GM19043 (cell line): ENCODE measurements around the gene CRYBB1.

Experiments used
- ATAC-seq: cut with Tn5 transposase; IDR thresholded peaks from one replicate; pipeline ENCODE4 v1.9.1; 2021; ENCODE audit warnings: low read depth; ENCODE audit not compliant: unreplicated experiment

The CRYBB1 gene

GRCh38 chr22:26581633-26582168, 36.1 kb downstream of the CRYBB1 start:
- no peak for ATAC-seq

- no peak for ATAC-seq
Measured at GRCh38 chr22:26581026-26581425, 36.8 kb downstream of the CRYBB1 start.

- no peak for ATAC-seq
Measured at GRCh38 chr22:26580240-26580962, 37.4 kb downstream of the CRYBB1 start.

- peak; percentile 71 for ATAC-seq
Measured at GRCh38 chr22:26579331-26579886, 38.4 kb downstream of the CRYBB1 start.

- ATAC-seq: no peak
Measured at GRCh38 chr22:26577081-26577480, 40.7 kb downstream of the CRYBB1 start.

- no peak for ATAC-seq
Measured at GRCh38 chr22:26576026-26576680, 41.7 kb downstream of the CRYBB1 start.

GRCh38 chr22:26574001-26574723, 43.7 kb downstream of the CRYBB1 start:
- no peak for ATAC-seq

- ATAC-seq: no peak
Measured at GRCh38 chr22:26573026-26573662, 44.7 kb downstream of the CRYBB1 start.

- ATAC-seq: no peak
Measured at GRCh38 chr22:26570864-26571525, 46.8 kb downstream of the CRYBB1 start.

GRCh38 chr22:26570115-26570514, 47.7 kb downstream of the CRYBB1 start:
- no peak for ATAC-seq

- ATAC-seq: no peak
Measured at GRCh38 chr22:26568207-26568706, 49.6 kb downstream of the CRYBB1 start.

- ATAC-seq: no peak
Measured at GRCh38 chr22:26567610-26568009, 50.2 kb downstream of the CRYBB1 start.

GRCh38 chr22:26566994-26567393, 50.8 kb downstream of the CRYBB1 start:
- ATAC-seq: no peak

- ATAC-seq: no peak
Measured at GRCh38 chr22:26565889-26566288, 51.9 kb downstream of the CRYBB1 start.

GRCh38 chr22:26565181-26565580, 52.6 kb downstream of the CRYBB1 start:
- ATAC-seq: no peak

- no peak for ATAC-seq
Measured at GRCh38 chr22:26564672-26565071, 53.2 kb downstream of the CRYBB1 start.

GRCh38 chr22:26564181-26564580, 53.6 kb downstream of the CRYBB1 start:
- no peak for ATAC-seq

GRCh38 chr22:26563022-26563421, 54.8 kb downstream of the CRYBB1 start:
- ATAC-seq: no peak

GRCh38 chr22:26561756-26562417, 55.9 kb downstream of the CRYBB1 start:
- ATAC-seq: no peak
